Measurements from ENCODE around the gene GRM2. TPM values are rescaled to one million over a fixed set of nuclear protein-coding genes. Genes with fewer than 3 reads are reported as not detected.

Gene GRM2
- total and polyA plus RNA-seq, 2 donors, result 0.19 to 0.32 TPM

DNA sequence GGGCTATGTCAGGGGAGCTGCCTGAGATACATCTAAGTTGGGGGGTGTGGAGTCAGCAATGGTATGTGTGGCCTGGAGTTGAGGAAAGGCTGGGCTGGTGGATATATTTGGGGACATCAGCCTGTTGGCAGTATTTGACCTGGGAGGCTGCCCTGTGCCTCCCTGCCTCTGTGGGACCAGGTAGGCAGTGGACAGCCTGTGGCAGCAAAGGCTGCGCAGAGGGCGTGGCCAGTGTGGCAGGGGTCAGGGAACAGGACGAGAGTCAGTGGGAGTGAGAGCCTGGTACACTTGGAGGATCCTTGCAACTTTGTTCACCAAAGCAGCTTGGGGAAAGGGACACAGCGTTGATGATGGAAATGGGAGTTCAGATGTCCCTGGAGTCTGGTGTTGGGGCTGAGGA is 20.8 kb upstream of the GRM2 start:
- peaks cover 3% of the 10 kb centered on the region for H3K36me3 ChIP-seq (ENCODE audit: insufficient read depth)
- no peak overlapping the region for H3K27ac ChIP-seq (ENCODE audit: low read depth)
- DNase-seq (ENCODE audit: extremely low spot score), result no peak
- no peak overlapping the region for H3K4me3 ChIP-seq (ENCODE audit: low read depth, low read length)
- H3K4me1 ChIP-seq (ENCODE audit: insufficient read depth), result peaks cover 3% of the 10 kb centered on the region
- WGBS, result 79% methylated on average over 4 of the region's 4 CpGs

- Histone ChIP-seq H3K4me1 (ENCODE audit: insufficient read depth) (peaks cover 3% of the 10 kb centered on the region), H3K4me3 (ENCODE audit: low read depth, low read length) (no peak overlapping the region), H3K36me3 (ENCODE audit: insufficient read depth) (peaks cover 3% of the 10 kb centered on the region), H3K27ac (ENCODE audit: low read depth) (no peak overlapping the region)
- WGBS, result 70% methylated on average over 10 of the region's 10 CpGs
- no peak for DNase-seq (ENCODE audit: extremely low spot score)
These were observed 20.2 kb upstream of the GRM2 start for GRCh38 chr3:51686512-51687215.

DNA sequence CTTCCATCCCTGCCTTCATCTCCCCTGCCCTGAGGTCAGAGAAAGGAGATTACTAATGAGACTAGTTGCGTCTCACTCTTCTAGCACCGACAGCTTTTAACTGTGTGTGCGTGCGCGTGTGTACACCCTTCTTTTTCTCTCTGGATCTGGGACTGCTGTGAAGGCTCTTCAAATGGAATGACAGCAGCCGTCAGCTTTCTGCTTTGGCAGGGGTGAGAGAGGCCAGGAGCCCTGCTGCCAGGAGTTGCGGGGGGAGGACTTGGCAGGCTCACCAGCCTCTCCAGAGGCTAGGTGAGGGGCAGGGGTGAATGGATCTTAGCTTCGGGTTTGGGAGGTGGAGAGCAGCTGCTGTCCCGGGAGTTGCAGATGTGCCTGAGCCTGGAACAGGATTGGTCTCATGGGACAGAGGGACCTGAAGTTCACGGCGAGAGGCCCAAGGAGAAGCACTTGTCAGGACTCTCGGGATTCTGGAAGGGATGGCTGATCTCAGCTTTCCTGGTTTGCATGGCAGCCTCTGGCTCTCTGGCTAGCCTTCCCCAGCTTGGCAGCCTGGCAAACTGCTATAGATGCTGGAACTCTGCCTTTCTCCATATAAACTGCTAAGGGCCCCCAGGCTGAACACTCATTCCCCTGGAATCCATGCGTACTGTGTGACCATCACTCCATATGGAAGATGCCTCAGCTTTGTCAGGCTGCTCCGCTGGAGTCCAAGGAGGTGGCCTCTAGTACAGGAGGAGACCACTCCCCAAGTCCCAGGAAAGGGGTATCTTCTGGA is 19.2 kb upstream of the GRM2 start:
- 76% methylated on average over 14 of the region's 14 CpGs for WGBS
- Histone ChIP-seq H3K36me3 (ENCODE audit: insufficient read depth) (peaks cover 3% of the 10 kb centered on the region), H3K27ac (ENCODE audit: low read depth) (no peak overlapping the region), H3K4me1 (ENCODE audit: insufficient read depth) (no peaks in the 10 kb centered on the region), H3K4me3 (ENCODE audit: low read depth, low read length) (no peak overlapping the region)
- no peak for DNase-seq (ENCODE audit: extremely low spot score)

DNA sequence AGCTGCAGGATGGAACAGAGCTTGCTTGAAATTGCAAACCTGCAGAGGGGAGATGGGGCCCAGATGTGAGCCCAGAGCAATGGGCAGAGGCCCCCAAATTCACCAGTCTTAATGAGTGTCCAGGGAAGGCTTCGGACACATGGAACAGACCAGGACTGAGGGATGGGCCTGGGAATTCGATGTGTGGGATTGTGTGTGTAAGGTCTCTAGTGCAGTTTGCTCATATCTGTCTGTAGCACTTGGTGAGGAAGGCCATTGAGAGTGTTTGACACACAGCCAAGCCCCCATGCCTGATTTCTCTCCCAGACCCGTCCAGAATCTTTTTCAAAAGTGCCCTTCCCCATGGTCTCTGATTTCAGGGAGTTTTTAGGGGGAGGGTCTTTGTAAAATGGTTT is 18.7 kb upstream of the GRM2 start:
- no peak overlapping the region for H3K4me3 ChIP-seq (ENCODE audit: low read depth, low read length)
- WGBS, result 91% methylated on average over 3 of the region's 3 CpGs
- H3K27ac ChIP-seq (ENCODE audit: low read depth), result no peak overlapping the region
- H3K36me3 ChIP-seq (ENCODE audit: insufficient read depth), result peaks cover 5% of the 10 kb centered on the region
- no peak for DNase-seq (ENCODE audit: extremely low spot score)
- no peaks in the 10 kb centered on the region for H3K4me1 ChIP-seq (ENCODE audit: insufficient read depth)

DNA sequence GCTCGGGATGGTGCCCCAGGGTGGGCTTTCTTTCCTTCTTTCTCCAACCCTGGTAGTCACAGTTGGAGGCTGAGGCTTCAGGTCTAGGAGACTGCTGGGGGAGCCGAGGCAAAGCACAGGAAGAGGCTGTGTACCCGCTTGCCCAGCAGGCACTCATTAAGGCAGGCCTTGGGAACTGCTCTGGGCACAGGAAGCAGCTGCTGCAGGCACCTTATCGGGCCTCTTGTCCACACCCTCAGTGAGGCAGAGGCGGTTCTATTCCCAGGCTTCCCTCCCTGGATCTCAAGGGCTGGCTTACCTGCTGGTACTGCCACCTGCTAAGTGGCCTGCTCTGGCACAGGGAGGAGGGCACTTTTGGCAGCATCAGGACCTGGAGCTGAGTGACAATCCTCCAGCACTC is 15.8 kb upstream of the GRM2 start:
- Histone ChIP-seq H3K27ac (ENCODE audit: low read depth) (no peak overlapping the region), H3K4me3 (ENCODE audit: low read depth, low read length) (no peak overlapping the region), H3K36me3 (ENCODE audit: insufficient read depth) (peaks cover 2% of the 10 kb centered on the region), H3K4me1 (ENCODE audit: insufficient read depth) (no peaks in the 10 kb centered on the region)
- WGBS, result 78% methylated on average over 5 of the region's 5 CpGs
- no peak for DNase-seq (ENCODE audit: extremely low spot score)

DNA sequence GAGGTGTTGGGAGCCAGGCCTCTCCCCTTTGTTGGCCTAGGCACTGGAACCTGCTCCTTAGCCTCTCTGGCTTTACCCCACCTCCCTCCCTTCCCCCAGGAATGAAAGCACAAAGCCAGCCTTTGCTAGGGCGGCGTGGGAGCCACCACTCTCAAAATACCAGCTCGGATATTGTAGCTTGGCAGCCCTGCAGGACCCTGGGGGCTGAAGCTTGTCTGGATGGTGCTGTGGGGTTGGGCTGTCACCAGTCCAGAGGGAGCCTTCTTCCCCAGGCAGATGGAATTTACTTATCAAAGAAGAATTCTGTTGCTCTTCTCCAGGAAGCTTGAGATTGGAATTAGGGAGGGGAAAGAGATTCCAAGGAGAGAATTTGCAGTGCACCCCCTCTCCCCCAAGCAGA is 14.9 kb upstream of the GRM2 start:
- no peak overlapping the region for H3K27ac ChIP-seq (ENCODE audit: low read depth)
- H3K4me1 ChIP-seq (ENCODE audit: insufficient read depth), result no peaks in the 10 kb centered on the region
- H3K4me3 ChIP-seq (ENCODE audit: low read depth, low read length), result no peak overlapping the region
- DNase-seq (ENCODE audit: extremely low spot score), result no peak
- WGBS, result 62% methylated on average over 3 of the region's 3 CpGs
- H3K36me3 ChIP-seq (ENCODE audit: insufficient read depth), result peaks cover 2% of the 10 kb centered on the region

GRCh38 chr3:51692980-51693395 is 13.9 kb upstream of the GRM2 start:
- no peak overlapping the region for H3K27ac ChIP-seq (ENCODE audit: low read depth)
- no peaks in the 10 kb centered on the region for H3K4me1 ChIP-seq (ENCODE audit: insufficient read depth)
- no peak overlapping the region for H3K4me3 ChIP-seq (ENCODE audit: low read depth, low read length)
- DNase-seq (ENCODE audit: extremely low spot score), result no peak
- peaks cover 2% of the 10 kb centered on the region for H3K36me3 ChIP-seq (ENCODE audit: insufficient read depth)
- WGBS, result 87% methylated on average over 8 of the region's 8 CpGs

DNA sequence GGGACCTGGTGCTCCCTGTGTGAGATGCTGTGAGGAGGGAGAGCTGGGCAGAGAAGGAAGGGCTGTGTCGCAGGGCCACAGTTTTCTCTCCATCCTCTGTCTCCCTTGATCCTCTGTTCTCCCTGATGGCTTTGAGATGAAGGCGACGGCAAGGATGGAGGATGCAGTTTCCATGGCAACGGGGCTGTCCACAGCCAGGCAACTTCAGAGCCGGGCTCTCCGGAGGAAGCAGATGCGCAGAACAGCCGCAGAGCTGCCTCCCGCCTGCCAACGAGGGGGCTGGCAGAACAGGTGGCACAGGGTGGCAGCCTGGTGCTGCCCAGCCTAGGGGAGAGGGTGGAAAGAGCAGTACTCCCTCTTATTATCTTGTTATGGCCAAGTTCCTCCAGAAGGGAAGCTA is 9.9 kb upstream of the GRM2 start:
- no peaks in the 10 kb centered on the region for H3K4me1 ChIP-seq (ENCODE audit: insufficient read depth)
- H3K27ac ChIP-seq (ENCODE audit: low read depth), result no peak overlapping the region
- no peak overlapping the region for H3K4me3 ChIP-seq (ENCODE audit: low read depth, low read length)
- peaks cover 2% of the 10 kb centered on the region for H3K36me3 ChIP-seq (ENCODE audit: insufficient read depth)
- 88% methylated on average over 10 of the region's 10 CpGs for WGBS
- DNase-seq (ENCODE audit: extremely low spot score), result no peak

DNA sequence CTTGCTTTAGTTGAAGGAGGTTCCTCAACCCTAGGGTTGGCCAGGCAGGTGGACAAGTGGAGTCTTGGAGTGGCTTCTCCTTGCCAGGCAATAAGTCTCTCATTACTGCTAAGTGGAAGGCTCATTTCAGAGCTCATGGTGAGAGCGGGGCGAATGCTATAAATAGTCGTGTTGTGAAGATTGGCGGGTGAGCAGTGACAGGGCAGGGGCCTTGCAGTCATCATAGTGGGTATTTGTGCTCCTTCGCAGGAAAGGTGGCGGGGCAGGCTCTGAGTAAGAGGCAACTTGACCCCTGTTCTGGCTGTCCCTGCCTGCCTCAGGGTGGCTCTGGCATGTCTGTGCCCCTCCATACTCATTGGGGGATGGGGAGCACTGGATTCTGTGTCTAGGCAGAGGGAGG is 8.7 kb upstream of the GRM2 start:
- Histone ChIP-seq H3K27ac (ENCODE audit: low read depth) (no peak overlapping the region), H3K4me1 (ENCODE audit: insufficient read depth) (no peaks in the 10 kb centered on the region), H3K4me3 (ENCODE audit: low read depth, low read length) (no peak overlapping the region), H3K36me3 (ENCODE audit: insufficient read depth) (peaks cover under 1% of the 10 kb centered on the region)
- WGBS, result 95% methylated on average over 6 of the region's 6 CpGs
- no peak for DNase-seq (ENCODE audit: extremely low spot score)

DNA sequence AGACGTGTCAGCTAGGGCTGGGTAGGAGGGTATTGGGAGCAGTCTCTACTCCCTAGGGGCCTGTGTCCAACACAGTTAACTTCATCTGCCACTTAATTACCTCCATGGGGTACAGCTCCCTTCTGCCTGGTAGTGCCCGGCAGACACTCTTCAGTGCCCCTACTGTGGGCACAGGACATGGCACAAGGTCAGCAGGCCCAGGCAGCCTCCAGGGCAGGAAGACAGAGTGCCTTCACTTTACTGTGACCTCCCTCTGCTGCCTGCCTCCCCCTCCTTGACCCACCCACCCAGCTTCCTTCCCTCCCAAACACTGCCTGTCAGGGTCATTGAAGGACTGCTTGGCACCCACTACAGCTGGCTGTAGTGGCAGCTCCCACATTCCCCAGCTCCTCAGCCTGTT is 6.5 kb upstream of the GRM2 start:
- Histone ChIP-seq H3K36me3 (ENCODE audit: insufficient read depth) (peaks cover 5% of the 10 kb centered on the region), H3K4me3 (ENCODE audit: low read depth, low read length) (no peak overlapping the region), H3K27ac (ENCODE audit: low read depth) (no peak overlapping the region), H3K4me1 (ENCODE audit: insufficient read depth) (no peaks in the 10 kb centered on the region)
- 97% methylated on average over 2 of the region's 2 CpGs for WGBS
- DNase-seq (ENCODE audit: extremely low spot score), result no peak

DNA sequence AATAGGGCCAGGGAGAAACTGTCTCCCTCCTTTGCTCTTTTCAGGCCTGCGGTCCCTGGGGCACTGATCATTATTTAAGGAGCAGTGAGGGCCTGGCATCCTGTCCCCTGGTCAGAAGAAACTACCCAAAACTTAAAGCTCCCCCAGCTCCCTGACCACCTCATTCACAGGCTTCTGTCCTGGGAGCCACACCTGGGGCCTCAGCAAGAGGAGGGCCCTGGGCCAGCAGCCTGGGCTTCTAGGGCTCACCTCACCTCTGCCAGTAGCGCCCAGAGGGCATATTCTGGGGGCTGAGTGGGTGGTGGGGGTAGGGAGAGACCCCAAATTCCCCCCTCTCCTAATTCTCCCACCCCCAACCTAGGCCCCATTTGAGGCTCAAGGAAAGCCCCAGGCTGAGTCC is 4.7 kb upstream of the GRM2 start:
- Histone ChIP-seq H3K27ac (ENCODE audit: low read depth) (no peak overlapping the region), H3K4me3 (ENCODE audit: low read depth, low read length) (no peak overlapping the region), H3K4me1 (ENCODE audit: insufficient read depth) (no peaks in the 10 kb centered on the region), H3K36me3 (ENCODE audit: insufficient read depth) (peaks cover 5% of the 10 kb centered on the region)
- DNase-seq (ENCODE audit: extremely low spot score), result no peak
- WGBS, result 97% methylated on average over 2 of the region's 2 CpGs

GRCh38 chr3:51703068-51703760 is 3.7 kb upstream of the GRM2 start:
- no peak overlapping the region for H3K27ac ChIP-seq (ENCODE audit: low read depth)
- H3K36me3 ChIP-seq (ENCODE audit: insufficient read depth), result peaks cover 5% of the 10 kb centered on the region
- no peak overlapping the region for H3K4me3 ChIP-seq (ENCODE audit: low read depth, low read length)
- DNase-seq (ENCODE audit: extremely low spot score), result no peak
- H3K4me1 ChIP-seq (ENCODE audit: insufficient read depth), result no peaks in the 10 kb centered on the region
- WGBS, result 43% methylated on average over 6 of the region's 6 CpGs

DNA sequence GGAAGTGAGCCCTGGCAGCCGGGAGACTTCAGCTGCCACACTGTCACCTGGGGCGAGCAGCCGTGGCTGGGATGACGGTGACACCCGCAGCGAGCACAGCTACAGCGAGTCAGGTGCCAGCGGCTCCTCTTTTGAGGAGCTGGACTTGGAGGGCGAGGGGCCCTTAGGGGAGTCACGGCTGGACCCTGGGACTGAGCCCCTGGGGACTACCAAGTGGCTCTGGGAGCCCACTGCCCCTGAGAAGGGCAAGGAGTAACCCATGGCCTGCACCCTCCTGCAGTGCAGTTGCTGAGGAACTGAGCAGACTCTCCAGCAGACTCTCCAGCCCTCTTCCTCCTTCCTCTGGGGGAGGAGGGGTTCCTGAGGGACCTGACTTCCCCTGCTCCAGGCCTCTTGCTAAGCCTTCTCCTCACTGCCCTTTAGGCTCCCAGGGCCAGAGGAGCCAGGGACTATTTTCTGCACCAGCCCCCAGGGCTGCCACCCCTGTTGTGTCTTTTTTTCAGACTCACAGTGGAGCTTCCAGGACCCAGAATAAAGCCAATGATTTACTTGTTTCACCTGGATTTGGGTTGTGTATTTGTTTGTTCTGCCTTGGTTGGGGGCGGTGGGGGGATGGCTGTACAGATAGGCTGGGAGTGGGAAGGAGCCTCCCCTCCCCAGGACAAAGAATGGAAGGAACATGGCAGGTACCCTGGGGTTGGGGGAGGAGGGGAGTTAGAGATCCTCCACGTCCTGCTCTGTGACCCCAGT is 2.9 kb upstream of the GRM2 start:
- no peak for DNase-seq (ENCODE audit: extremely low spot score)
- no peak overlapping the region for H3K27ac ChIP-seq (ENCODE audit: low read depth)
- 66% methylated on average over 12 of the region's 12 CpGs for whole genome bisulfite sequencing
- no peak overlapping the region for H3K4me3 ChIP-seq (ENCODE audit: low read depth, low read length)
- peaks cover 5% of the 10 kb centered on the region for H3K36me3 ChIP-seq (ENCODE audit: insufficient read depth)
- H3K4me1 ChIP-seq (ENCODE audit: insufficient read depth), result no peaks in the 10 kb centered on the region
